GM23338 (cell line): ENCODE data around the gene RBFOX1. TPM values are rescaled to one million over a fixed set of nuclear protein-coding genes. Genes with fewer than 3 reads are reported as not detected.

Experiments
- ATAC-seq: fragments of 200-7000 bp; cut with Tn5 transposase; 3 replicates; pipeline ENCODE4 v1.9.1; 2020
- DNase-seq: peaks from one replicate; pipeline ENCODE4 v3.0.0-alpha.2; 2015; ENCODE audit warnings: low spot score
- H2AFZ ChIP-seq: fragments of 200-600 bp; sonication (generic); 2 replicates; pipeline ENCODE4 v1.8.0; 2016; ENCODE audit warnings: antibody characterized with exemption, mild to moderate bottlenecking, moderate library complexity
- H3F3A ChIP-seq: fragments of 200-600 bp; sonication (generic); replicated peaks from 2 replicates; pipeline ENCODE4 v1.8.0; 2017; ENCODE audit warnings: antibody characterized with exemption, mixed run types, low read depth
- H3K27ac ChIP-seq: fragments of 200-600 bp; sonication (generic); 2 replicates; pipeline ENCODE4 v1.6.1; 2016; ENCODE audit warnings: low read depth
- H3K27me3 ChIP-seq: fragments of 200-600 bp; sonication (generic); 2 replicates; pipeline ENCODE4 v1.8.0; 2016; ENCODE audit warnings: mild to moderate bottlenecking, mixed run types, moderate library complexity; ENCODE audit not compliant: insufficient read depth
- H3K36me3 ChIP-seq: fragments of 200-600 bp; sonication (generic); 2 replicates; pipeline ENCODE4 v1.8.0; 2016; ENCODE audit warnings: mild to moderate bottlenecking; ENCODE audit not compliant: insufficient read depth
- H3K4me1 ChIP-seq: fragments of 200-600 bp; sonication (generic); 2 replicates; pipeline ENCODE4 v1.8.0; 2016; ENCODE audit warnings: mild to moderate bottlenecking, moderate library complexity; ENCODE audit not compliant: insufficient read depth
- H3K4me2 ChIP-seq: fragments of 200-600 bp; sonication (generic); 2 replicates; pipeline ENCODE4 v1.7.1; 2017; ENCODE audit warnings: mixed run types
- H3K4me3 ChIP-seq: fragments of 200-600 bp; sonication (generic); 2 replicates; pipeline ENCODE4 v1.6.1; 2016; ENCODE audit warnings: mixed run types
- H3K79me2 ChIP-seq: fragments of 200-600 bp; sonication (generic); replicated peaks from 2 replicates; pipeline ENCODE4 v1.8.0; 2017; ENCODE audit warnings: mild to moderate bottlenecking; ENCODE audit not compliant: insufficient read depth
- H3K9me2 ChIP-seq: fragments of 200-600 bp; sonication (generic); 2 replicates; pipeline ENCODE4 v1.8.0; 2017; ENCODE audit not compliant: insufficient read depth
- H4K20me1 ChIP-seq: fragments of 200-600 bp; sonication (generic); replicated peaks from 2 replicates; pipeline ENCODE4 v1.8.0; 2017; ENCODE audit warnings: mild to moderate bottlenecking; ENCODE audit not compliant: insufficient read depth
- H3K27ac Mint-ChIP-seq: 2 replicates; pipeline ENCODE4 v1.8.0; 2020; ENCODE audit warnings: inconsistent platforms, mild to moderate bottlenecking, moderate library complexity, mixed read lengths
- H3K27me3 Mint-ChIP-seq: 3 replicates; pipeline ENCODE4 v1.8.0; 2022; ENCODE audit warnings: low read depth, mild to moderate bottlenecking, moderate library complexity, mixed read lengths, inconsistent platforms; ENCODE audit not compliant: insufficient read depth, poor library complexity
- H3K36me3 Mint-ChIP-seq: 3 replicates; pipeline ENCODE4 v1.8.0; 2021; ENCODE audit warnings: low read depth, mild to moderate bottlenecking, inconsistent platforms, moderate library complexity, mixed read lengths
- H3K4me1 Mint-ChIP-seq: 3 replicates; pipeline ENCODE4 v1.8.0; 2020; ENCODE audit warnings: mild to moderate bottlenecking, inconsistent platforms, mixed read lengths
- H3K4me3 Mint-ChIP-seq: 3 replicates; pipeline ENCODE4 v1.8.0; 2021; ENCODE audit warnings: moderate library complexity, mild to moderate bottlenecking, inconsistent platforms, mixed read lengths
- H3K9me3 Mint-ChIP-seq: 3 replicates; pipeline ENCODE4 v1.8.0; 2020; ENCODE audit warnings: moderate library complexity, mild to moderate bottlenecking, inconsistent platforms, mixed read lengths
- CREB1 ChIP-seq: fragments of 250-450 bp; sonication (Bioruptor Pico); IDR thresholded peaks from 2 replicates; pipeline ENCODE4 v1.5.0; 2020; ENCODE audit warnings: low read depth, mild to moderate bottlenecking, moderate library complexity
- CTCF ChIP-seq, 2 experiments: fragments of 200-600 bp in 1 of 2; sonication (generic) in 1 of 2; conservative IDR thresholded peaks; 2 replicates each; pipeline versions ENCODE4 v1.5.1 to v1.6.1; 2016 to 2017; ENCODE audit warnings: antibody characterized with exemption in 2 of 2, low read depth in 2 of 2, mild to moderate bottlenecking in 2 of 2, moderate library complexity in 1 of 2
- ETS1 ChIP-seq: IDR thresholded peaks from 2 replicates; pipeline ENCODE4 v1.6.1; 2016; ENCODE audit warnings: antibody characterized with exemption
- EZH2 ChIP-seq: fragments of 200-600 bp; sonication (generic); IDR thresholded peaks from one replicate; pipeline ENCODE4 v1.8.0; 2017; ENCODE audit warnings: antibody characterized with exemption, mild to moderate bottlenecking, low read depth; ENCODE audit not compliant: unreplicated experiment
- EZH2phosphoT487 ChIP-seq: fragments of 200-600 bp; sonication (generic); IDR thresholded peaks from one replicate; pipeline ENCODE4 v1.8.1; 2018; ENCODE audit warnings: antibody characterized with exemption; ENCODE audit not compliant: unreplicated experiment
- JUNB ChIP-seq: IDR thresholded peaks from one replicate; pipeline ENCODE4 v1.6.1; 2016; ENCODE audit warnings: antibody characterized with exemption; ENCODE audit not compliant: unreplicated experiment
- NANOG ChIP-seq: IDR thresholded peaks from 2 replicates; pipeline ENCODE4 v1.6.1; 2016; ENCODE audit warnings: antibody characterized with exemption, borderline replicate concordance
- POLR2AphosphoS5 ChIP-seq: IDR thresholded peaks from 2 replicates; pipeline ENCODE4 v1.6.1; 2016; ENCODE audit warnings: antibody characterized with exemption, low read depth
- REST ChIP-seq: IDR thresholded peaks from one replicate; pipeline ENCODE4 v1.6.1; 2018; ENCODE audit warnings: antibody characterized with exemption; ENCODE audit not compliant: unreplicated experiment
- STAT1 ChIP-seq: IDR thresholded peaks from one replicate; pipeline ENCODE4 v1.6.1; 2016; ENCODE audit warnings: antibody characterized with exemption; ENCODE audit not compliant: unreplicated experiment
- ZNF114 ChIP-seq: fragments of 250-450 bp; sonication (Bioruptor Pico); IDR thresholded peaks from 2 replicates; pipeline ENCODE4 v1.5.0; 2020; ENCODE audit warnings: mild to moderate bottlenecking, moderate library complexity
- ZNF331 ChIP-seq: fragments of 250-450 bp; sonication (Bioruptor Pico); IDR thresholded peaks from 2 replicates; pipeline ENCODE4 v1.5.0; 2020; ENCODE audit warnings: low read depth, mild to moderate bottlenecking, moderate library complexity
- ZNF462 ChIP-seq: fragments of 250-450 bp; sonication (Bioruptor Pico); IDR thresholded peaks from 2 replicates; pipeline ENCODE4 v1.5.0; 2020; ENCODE audit warnings: mild to moderate bottlenecking, moderate library complexity
- polyA plus RNA-seq: library from polyadenylated mRNA; unstranded; fragments of >200 nt; fragmentation: Nextera tagmentation; extraction: Ambion mirVana; gene quantifications from 2 replicates; pipeline ENCODE4 v1.2.1, GENCODE V29; 2016
- total RNA-seq: library from RNA; depleted of rRNA; stranded (reverse); fragments of >200 nt; shearing (Covaris generic); gene quantifications from 2 replicates; pipeline ENCODE4 v1.2.3, GENCODE V29; 2014

The RBFOX1 gene
- total and polyA plus RNA-seq, 2 experiments from 2014 or later, result 2.5 to 3.6 TPM

GRCh38 chr16:7716660-7717550 is 384.3 kb downstream of the RBFOX1 start:
- Histone ChIP-seq H3K79me2 (no peaks in the 10 kb centered on the region), H4K20me1 (no peaks in the 10 kb centered on the region), H3K36me3 (no peaks in the 10 kb centered on the region), H3K4me2 (no peak overlapping the region), H3K4me1 (no peaks in the 10 kb centered on the region; the same call in 1 of the 2 replicates), H3K9me2 (no peaks in the 10 kb centered on the region), H3F3A (no peaks in the 10 kb centered on the region), H3K27me3 (no peaks in the 10 kb centered on the region), H3K27ac (no peak overlapping the region), H3K4me3 (no peak overlapping the region), H2AFZ (0 out of 2 replicates have a peak overlapping the region, but pooled peaks have one; percentile 47)
- TF ChIP-seq ZNF331 (CRISPR knock-in tag) (no peak), REST (no peak), ZNF462 (CRISPR knock-in tag) (no peak), CREB1 (CRISPR knock-in tag) (no peak), CTCF (conservative IDR thresholded peaks at IDR 0.05; ENCODE audit: low read depth in 2 of 2) (no peak), POLR2AphosphoS5 (no peak), EZH2 (no peak), EZH2phosphoT487 (no peak), JUNB (no peak), NANOG (no peak), STAT1 (no peak), ZNF114 (CRISPR knock-in tag) (no peak), ETS1 (no peak)
- Mint-ChIP-seq H3K4me1 (peaks cover 28% of the 10 kb centered on the region), H3K9me3 (no peaks in the 10 kb centered on the region), H3K4me3 (no peak overlapping the region), H3K27ac (no peak overlapping the region), H3K27me3 (peaks cover 1% of the 10 kb centered on the region), H3K36me3 (no peaks in the 10 kb centered on the region)
- peak; percentile 31 for ATAC-seq
- no peak for DNase-seq
